Lung microvascular endothelial cell (primary cell): Measurements from ENCODE around the gene LGALS14. TPM values are rescaled to one million over a fixed set of nuclear protein-coding genes. Genes with fewer than 3 reads are reported as not detected.
"Not testable (repeated sequence)": the region's sequence is repeated elsewhere in the genome, so short reads cannot be mapped to it uniquely, and the experiment has no call there.

Experiments used
- DNase-seq, 2 donors: peaks; one replicate each; pipeline versions ENCODE4 v3.0.0 to v3.0.0-alpha.2; 2010; ENCODE audit warnings: low read depth in 2 of 2
- total RNA-seq: library from RNA; depleted of rRNA; stranded (reverse); fragments of >200 nt; gene quantifications from 2 replicates; pipeline ENCODE4 v1.2.1, GENCODE V29; 2014

Gene LGALS14
- total RNA-seq, 1 donor from 2014 or later = not detected

DNA sequence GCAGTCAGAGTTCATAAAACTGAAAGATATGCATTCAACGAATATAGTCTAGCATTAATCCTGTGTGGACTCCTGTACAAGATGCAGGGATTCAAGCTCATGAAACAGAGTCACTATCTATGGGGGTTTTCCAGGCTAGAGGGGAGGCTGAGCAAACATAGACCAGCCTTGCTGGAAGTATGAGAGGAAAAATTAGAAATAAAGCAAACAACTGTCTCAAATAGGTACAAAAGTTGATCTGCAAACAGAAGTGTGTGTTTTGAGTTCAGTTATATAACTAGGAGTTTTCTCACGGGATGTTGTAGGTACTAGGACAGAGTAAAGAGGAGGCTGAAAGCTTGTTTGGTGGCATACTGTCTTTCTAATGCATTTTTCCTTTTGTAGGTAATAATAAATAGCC lies 8.5 kb upstream of the LGALS14 start:
- DNase-seq = no peak

- DNase-seq = no peak
Observed at GRCh38 chr19:39696387-39696786, 7.9 kb upstream of the LGALS14 start.

- DNase-seq = no peak
Observed at GRCh38 chr19:39698535-39698934, 5.7 kb upstream of the LGALS14 start.

DNA sequence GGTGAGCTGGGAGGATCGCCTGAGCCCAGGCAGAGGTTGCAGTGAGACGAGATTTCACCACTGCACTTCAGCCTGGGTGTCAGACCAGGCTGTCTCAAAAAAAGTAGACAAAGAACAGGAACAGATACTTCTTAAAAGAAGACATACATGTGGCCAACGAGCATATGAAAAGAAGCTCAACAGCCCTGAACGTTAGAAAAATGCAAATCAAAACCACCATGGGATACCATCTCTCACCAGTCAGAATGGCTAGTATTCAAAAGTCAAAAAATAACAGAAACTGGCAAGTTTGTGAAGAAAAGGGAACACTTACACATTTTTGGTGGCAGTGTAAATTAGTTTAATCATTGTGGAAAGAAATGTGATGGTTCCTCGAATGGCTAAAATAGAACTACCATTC lies 3.0 kb upstream of the LGALS14 start:
- no peak for DNase-seq

- DNase-seq = peak in 1 of 2 donors; percentile 32
Observed at GRCh38 chr19:39705578-39706188, 1.4 kb downstream of the LGALS14 start.

- DNase-seq = no peak
Observed at GRCh38 chr19:39708594-39708993, 4.3 kb downstream of the LGALS14 start.

GRCh38 chr19:39709026-39709872 lies 5.0 kb downstream of the LGALS14 start:
- no peak for DNase-seq

- no peak for DNase-seq
Observed at GRCh38 chr19:39710333-39710890, 6.1 kb downstream of the LGALS14 start.

GRCh38 chr19:39720144-39720543 lies 15.9 kb downstream of the LGALS14 start:
- DNase-seq = not testable (repeated sequence)

DNA sequence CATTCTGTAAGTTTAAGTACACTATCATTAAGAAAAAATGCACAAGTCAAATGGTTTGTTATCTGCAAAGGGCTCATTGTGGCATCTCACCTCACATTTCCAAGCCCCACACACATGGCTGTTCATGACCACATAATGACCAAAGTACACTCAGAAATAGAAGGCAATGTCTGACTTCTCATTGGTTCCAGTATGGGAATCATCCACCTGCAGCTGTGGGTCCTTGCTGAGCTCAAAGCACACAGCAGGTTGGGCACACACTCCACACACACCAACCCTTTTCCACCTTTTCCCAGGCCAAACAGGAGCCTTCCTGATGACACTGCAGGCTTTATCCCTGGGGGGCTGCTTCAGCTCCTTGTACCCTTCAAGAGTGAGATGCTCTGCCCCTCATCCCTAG lies 21.7 kb downstream of the LGALS14 start:
- no peak for DNase-seq

GRCh38 chr19:39727070-39727800 lies 23.0 kb downstream of the LGALS14 start:
- no peak for DNase-seq

DNA sequence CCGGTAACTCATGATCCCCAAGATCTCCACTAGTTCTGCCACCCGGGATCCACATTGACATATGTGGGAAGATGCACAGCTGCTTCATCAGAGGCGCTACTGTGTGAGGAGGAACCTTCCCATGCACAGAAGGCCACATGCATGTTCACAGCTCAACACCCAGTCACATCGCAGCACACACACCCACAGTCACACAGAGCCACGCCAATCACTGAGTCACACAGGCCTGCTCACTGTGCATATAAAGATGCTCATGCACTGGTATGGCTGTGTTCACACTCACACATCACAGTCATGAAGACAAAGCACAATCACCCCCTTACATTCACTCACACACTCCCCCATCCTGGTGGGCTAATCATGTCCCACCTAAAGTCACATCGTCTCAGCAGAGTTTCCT lies 23.8 kb downstream of the LGALS14 start:
- DNase-seq = no peak

GRCh38 chr19:39729594-39729993 lies 25.3 kb downstream of the LGALS14 start:
- DNase-seq = no peak

DNA sequence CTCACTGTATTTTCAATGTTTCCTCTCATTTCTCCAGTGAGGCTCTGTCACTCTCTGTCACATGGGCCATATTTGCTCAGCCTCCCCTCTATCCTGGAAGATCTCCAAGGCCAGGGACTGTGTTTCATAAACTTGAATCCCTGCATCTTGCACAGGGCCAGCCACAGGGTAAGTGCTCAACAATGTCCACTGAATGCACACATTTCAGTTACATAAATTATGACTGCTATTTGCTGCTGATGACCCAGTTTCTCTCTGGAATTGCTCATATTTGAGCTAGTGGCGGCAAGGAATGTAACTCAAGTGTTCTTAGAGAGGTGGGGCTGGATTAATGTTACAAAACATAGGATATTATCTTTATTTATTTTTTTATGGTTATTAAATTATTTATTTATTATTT lies 27.4 kb downstream of the LGALS14 start:
- DNase-seq = no peak

- DNase-seq = no peak
Observed at GRCh38 chr19:39733841-39734240, 29.6 kb downstream of the LGALS14 start.

DNA sequence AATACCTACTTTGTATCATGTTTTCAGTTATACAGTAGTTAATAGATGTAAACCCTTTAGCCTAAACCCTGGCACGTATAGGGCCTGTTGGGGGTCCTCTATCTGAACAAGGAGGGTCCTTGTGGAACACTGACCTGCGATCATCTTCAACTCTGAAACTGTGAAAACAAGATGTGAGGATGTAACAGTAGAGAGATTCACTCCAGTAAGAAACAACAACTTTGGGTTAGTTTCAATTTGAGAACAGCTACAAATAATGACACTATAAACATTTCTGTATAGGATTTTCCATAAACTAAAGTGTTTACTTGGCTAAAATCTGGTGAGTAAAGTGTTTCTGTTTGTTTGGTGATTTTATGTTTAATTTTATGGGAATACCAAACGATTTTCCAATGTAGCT lies 31.4 kb downstream of the LGALS14 start:
- DNase-seq = no peak

DNA sequence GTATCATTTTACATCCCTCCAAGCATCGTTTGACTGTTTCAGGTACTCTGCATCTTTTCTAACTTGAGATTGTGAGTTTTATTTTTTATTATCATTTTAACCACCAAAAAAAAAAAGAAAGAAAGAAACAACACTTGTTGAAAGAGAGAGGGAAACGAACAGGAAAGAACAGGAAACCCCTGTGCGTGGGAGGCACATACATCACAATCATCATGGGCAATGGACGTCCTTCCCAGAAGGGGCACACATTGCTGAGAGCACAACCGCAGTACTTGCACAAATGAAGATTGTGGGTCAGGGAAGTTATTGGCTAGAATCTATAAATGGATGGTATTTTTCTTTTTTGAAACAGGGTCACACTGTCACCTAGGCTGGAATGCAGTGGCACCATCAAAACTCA lies 31.8 kb downstream of the LGALS14 start:
- DNase-seq = peak in 1 of 2 donors; percentile 5

DNA sequence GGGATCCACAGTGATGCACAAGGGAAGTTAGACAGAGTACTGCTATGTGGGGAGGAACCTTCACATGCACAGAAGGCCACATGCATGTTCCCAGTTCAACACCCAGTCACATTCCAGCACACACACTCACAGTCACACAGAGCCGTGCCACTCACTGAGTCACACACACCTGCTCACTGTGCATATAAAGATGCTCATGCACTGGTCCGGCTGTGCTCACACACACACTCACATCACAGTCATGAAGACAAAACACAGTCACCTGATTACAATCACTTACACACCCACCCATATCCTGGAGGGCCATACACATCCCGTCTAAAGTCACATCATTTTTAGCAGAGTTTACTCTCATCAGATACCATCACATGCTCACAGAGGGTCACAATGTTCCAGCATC lies 33.1 kb downstream of the LGALS14 start:
- no peak for DNase-seq

DNA sequence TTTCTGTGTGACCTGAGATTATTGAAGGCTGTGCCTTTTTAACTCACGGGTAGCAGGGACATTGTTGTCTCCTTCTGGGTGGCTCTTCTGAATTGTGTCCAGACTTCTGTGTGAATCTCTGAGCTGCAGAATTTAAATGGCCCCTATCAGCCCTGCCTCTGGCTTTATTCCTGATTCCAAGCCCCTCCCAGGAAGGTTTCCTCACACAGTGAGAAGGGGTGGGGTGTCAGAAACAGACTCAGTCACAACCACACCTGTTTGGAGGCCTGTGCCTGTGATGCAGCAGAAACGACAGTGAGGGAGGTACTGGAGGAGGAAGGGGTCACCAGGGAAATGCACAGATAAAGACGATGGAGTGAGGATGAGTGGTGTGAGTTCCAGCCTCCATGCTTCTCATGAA lies 33.6 kb downstream of the LGALS14 start, which contains the start of gene CLC:
Gene CLC (minus strand): TSS at position 139 of the 400 bp plus-strand sequence. CDS start 77 bp downstream, at position 62.
- DNase-seq = no peak

DNA sequence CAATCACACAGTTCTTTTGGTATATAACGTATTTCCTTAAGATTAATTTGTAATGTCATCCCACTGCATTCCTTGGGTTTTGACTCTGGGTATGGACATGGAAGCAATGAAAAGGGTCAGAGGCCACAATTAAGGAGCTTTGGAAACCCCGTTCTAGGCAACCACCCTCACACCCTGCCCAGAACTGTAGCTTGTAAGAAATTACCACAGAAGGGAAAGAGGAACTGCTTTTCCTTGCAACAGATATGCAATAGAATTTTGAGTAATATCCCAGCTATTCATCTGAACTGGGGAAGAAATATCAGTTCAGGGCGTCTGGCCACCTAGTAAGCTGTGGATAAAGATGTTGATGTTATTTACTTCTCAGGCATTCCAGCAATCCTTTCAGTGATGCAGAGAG lies 34.5 kb downstream of the LGALS14 start:
- no peak for DNase-seq

DNA sequence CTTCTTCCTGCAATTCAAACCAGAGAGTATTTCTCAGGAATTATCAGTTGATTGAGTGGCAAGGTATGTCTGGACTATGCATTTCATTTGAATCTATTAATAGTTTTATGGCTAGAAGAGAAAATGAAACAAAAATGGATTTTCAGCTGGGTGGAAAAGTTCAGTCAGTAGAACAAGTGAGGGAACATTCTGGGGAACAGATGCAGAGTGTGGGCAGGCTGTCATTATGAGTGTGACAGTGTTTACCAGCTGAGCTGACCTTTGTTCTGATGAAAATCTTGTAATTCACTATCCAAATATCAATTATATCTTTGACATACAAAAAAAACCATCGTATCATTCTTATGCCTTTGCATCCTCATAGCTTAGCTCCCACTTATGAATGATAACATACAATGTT lies 36.1 kb downstream of the LGALS14 start:
- no peak for DNase-seq

GRCh38 chr19:39745643-39746042 lies 41.4 kb downstream of the LGALS14 start:
- no peak for DNase-seq
